Measurements from ENCODE around the gene SLC4A5. TPM values are rescaled to one million over a fixed set of nuclear protein-coding genes. Genes with fewer than 3 reads are reported as not detected.

Gene SLC4A5
- polyA plus RNA-seq, 2 of the 4 experiments (the other 2 are of a cell fraction) = 0.50 to 1.1 TPM

DNA sequence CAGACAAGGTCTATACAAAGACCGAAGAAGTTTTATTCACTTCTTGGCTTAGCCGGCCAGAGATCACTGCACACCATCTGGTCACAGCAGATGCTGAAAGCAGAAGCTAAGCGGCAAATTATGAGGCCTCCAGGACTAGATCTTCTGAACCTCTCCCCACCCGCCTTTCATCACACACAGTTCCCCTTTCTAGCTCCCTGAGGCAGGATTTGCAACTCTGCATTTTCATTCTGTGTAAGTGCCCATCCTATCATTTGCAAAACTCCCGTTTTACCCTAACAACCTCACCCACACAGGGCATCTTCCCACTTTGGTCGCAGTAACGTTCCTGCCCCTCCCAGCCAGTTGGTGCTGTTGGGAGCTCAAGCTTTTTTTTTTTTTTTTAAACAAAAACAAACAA, 161.5 kb downstream of the SLC4A5 start:
- TF ChIP-seq MAFK (IDR thresholded peaks at IDR 0.05; ENCODE audit: partially characterized antibody) = peak; percentile 47
- TF ChIP-seq HOXB5 (CRISPR knock-in tag; IDR thresholded peaks at IDR 0.05) = no peak
- Histone ChIP-seq H3K4me3 (no peak overlapping the region), H3K4me2 (no peak overlapping the region), H3K27ac (no peak overlapping the region), H3K4me1 (peaks cover 12% of the 10 kb centered on the region; the same call in 2 of the 3 replicates), H3K9me3 (no peaks in the 10 kb centered on the region)
- 66% methylated on average over 7 of the region's 7 CpGs for WGBS (ENCODE audit: missing lambda C conversion rate)
- no peak for ATAC-seq
- POLR2A ChIA-PET = interaction anchor here (1.2 kb wide), 1 partner anchor 17 kb away, joined by 3 read pairs; the partner anchor contains the start of gene MTHFD2
- DNase-seq (ENCODE audit: low read depth in 1 of 2, low spot score in 1 of 2) = no peak
- no peak for FAIRE-seq
- CTCF ChIA-PET = interaction anchor here (0.6 to 2.4 kb wide), 4 partner anchors 15 to 631 kb away, joined by 3 to 16 read pairs (median 4); partner anchors contain the start of genes BOLA3 and MTHFD2

DNA sequence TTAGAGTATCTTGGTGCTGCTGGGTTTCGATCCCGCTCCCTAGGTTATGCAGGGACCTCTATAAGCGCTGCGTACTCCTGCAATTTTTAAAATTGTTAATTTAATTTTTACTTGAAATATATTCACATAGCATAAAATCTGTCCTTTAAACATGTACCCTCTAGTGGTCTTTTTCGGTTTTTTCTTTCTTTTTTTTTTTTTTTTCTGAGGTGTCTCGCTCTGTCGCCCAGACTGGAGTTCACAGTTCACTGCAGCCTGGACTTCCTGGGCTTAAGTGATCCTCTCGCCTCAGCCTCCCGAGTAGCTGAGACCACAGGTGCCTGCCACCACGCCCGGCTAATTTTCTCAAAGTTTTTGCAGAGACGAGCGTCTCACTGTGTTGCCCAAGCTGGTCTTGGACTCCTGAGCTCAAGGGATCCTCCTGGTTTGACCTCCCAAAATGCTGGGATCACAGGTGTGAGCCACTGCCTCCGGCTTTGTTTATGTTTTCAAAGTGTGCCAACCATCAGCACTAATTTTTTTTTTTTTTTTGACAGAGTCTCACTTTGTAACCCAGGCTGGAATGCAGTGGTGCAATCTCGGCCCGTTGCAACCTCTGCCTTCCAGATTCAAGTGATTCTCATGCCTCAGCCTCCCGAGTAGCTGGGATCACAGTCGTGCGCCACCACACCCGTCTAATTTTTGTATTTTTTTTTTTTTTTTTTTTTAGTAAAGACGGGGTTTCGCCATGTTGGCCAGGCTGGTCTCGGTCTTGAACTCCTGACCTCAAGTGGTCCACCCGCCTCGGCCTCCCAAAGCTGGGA, 164.0 kb downstream of the SLC4A5 start:
- Histone ChIP-seq H3K4me3 (peak overlapping the region; percentile 85), H3K27ac (peak overlapping the region; percentile 67 to 92), H3K9me3 (no peaks in the 10 kb centered on the region), H3K4me1 (peaks cover 12% of the 10 kb centered on the region; the same call in 2 of the 3 replicates), H3K4me2 (peak overlapping the region; percentile 77)
- no peak for DNase-seq (ENCODE audit: low read depth in 1 of 2, low spot score in 1 of 2)
- POLR2A ChIA-PET = interaction anchor here (0.7 to 2.2 kb wide), 18 partner anchors 9 to 351 kb away, joined by 3 to 29 read pairs (median 5); partner anchors contain the start of genes MTHFD2 and STAMBP
- TF ChIP-seq HOXB13 (CRISPR knock-in tag; IDR thresholded peaks at IDR 0.05; ENCODE audit: low read depth) (no peak), JUN (IDR thresholded peaks at IDR 0.05) (peak in 1 of 2 experiments; percentile 66; a peak in 1 of 5 replicates), POLR2A (IDR thresholded peaks at IDR 0.05; ENCODE audit: low read length) (peak; percentile 68; the same call in 1 of the 2 replicates), BCL3 (IDR thresholded peaks at IDR 0.05) (0 out of 3 replicates have a peak, but pooled peaks have one; percentile 22)
- CTCF ChIA-PET = interaction anchor here (0.7 to 3.3 kb wide), 13 partner anchors 9 to 1515 kb away, joined by 3 to 22 read pairs (median 5); no protein-coding TSS in a partner anchor
- 44% methylated on average over 25 of the region's 25 CpGs for WGBS (ENCODE audit: missing lambda C conversion rate)
- peak in 1 of 2 experiments; percentile 49; a peak in 3 of 6 replicates for ATAC-seq
- no peak for FAIRE-seq

- Histone ChIP-seq H3K4me3 (peak within 1 kb of the TSS; percentile 85), H3K9me3 (no peaks in the 10 kb centered on the region), H3K4me1 (peaks cover 12% of the 10 kb centered on the region; the same call in 2 of the 3 replicates), H3K4me2 (peak within 1 kb of the TSS; percentile 89), H3K27ac (peak within 1 kb of the TSS; percentile 92 to 95)
- ChIA-PET POLR2A (interaction anchor here (0.7 to 2.2 kb wide), 21 partner anchors 9 to 351 kb away, joined by 3 to 29 read pairs (median 5); partner anchors contain the start of genes MTHFD2 and STAMBP), CTCF (interaction anchor here (0.6 to 3.3 kb wide), 14 partner anchors 10 to 1514 kb away, joined by 3 to 22 read pairs (median 4); partner anchors contain the start of gene MTHFD2)
- DNase-seq (ENCODE audit: low read depth in 1 of 2, low spot score in 1 of 2) (peak; percentile 96 to 99), ATAC-seq (peak; percentile 98 to 99), FAIRE-seq (peak; percentile 84)
- 2% methylated on average over 42 of the region's 84 CpGs for WGBS (ENCODE audit: missing lambda C conversion rate)
- TF ChIP-seq, protein P1, sequence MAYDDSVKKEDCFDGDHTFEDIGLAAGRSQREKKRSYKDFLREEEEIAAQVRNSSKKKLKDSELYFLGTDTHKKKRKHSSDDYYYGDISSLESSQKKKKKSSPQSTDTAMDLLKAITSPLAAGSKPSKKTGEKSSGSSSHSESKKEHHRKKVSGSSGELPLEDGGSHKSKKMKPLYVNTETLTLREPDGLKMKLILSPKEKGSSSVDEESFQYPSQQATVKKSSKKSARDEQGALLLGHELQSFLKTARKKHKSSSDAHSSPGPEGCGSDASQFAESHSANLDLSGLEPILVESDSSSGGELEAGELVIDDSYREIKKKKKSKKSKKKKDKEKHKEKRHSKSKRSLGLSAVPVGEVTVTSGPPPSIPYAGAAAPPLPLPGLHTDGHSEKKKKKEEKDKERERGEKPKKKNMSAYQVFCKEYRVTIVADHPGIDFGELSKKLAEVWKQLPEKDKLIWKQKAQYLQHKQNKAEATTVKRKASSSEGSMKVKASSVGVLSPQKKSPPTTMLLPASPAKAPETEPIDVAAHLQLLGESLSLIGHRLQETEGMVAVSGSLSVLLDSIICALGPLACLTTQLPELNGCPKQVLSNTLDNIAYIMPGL (CRISPR knock-in tag; IDR thresholded peaks at IDR 0.05; ENCODE audit: borderline replicate concordance) = peak; percentile 87; the same call in 1 of the 2 replicates
- TF ChIP-seq GATA3 (IDR thresholded peaks at IDR 0.05; ENCODE audit: borderline replicate concordance) = peak; percentile 56; the same call in 1 of the 2 replicates
- TF ChIP-seq NR3C1 (IDR thresholded peaks at IDR 0.05) = no peak
- TF ChIP-seq REST (IDR thresholded peaks at IDR 0.05) = peak; percentile 88
- peak; percentile 52 for TF ChIP-seq MAFK (IDR thresholded peaks at IDR 0.05; ENCODE audit: partially characterized antibody)
- no peak for TF ChIP-seq MYC (IDR thresholded peaks at IDR 0.05; ENCODE audit: borderline replicate concordance, low read length)
- no peak for TF ChIP-seq EHMT2 (IDR thresholded peaks at IDR 0.05; ENCODE audit: low read depth)
- no peak for TF ChIP-seq RFX5 (IDR thresholded peaks at IDR 0.05)
- TF ChIP-seq, protein P2, sequence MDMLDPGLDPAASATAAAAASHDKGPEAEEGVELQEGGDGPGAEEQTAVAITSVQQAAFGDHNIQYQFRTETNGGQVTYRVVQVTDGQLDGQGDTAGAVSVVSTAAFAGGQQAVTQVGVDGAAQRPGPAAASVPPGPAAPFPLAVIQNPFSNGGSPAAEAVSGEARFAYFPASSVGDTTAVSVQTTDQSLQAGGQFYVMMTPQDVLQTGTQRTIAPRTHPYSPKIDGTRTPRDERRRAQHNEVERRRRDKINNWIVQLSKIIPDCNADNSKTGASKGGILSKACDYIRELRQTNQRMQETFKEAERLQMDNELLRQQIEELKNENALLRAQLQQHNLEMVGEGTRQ (IDR thresholded peaks at IDR 0.05) = no peak
- no peak for TF ChIP-seq RAD21 (conservative IDR thresholded peaks at IDR 0.05 in 1 of 2, IDR thresholded peaks at IDR 0.05 in 1 of 2)
- peak; percentile 92 for TF ChIP-seq CHD2 (IDR thresholded peaks at IDR 0.05; ENCODE audit: low read length, partially characterized antibody)
- TF ChIP-seq BCL3 (IDR thresholded peaks at IDR 0.05) = peak; percentile 94
- TF ChIP-seq RNF2 (IDR thresholded peaks at IDR 0.05; ENCODE audit: borderline replicate concordance, low read depth) = no peak; the same call in 1 of the 2 replicates
Measured at GRCh38 chr2:74178211-74179062, 164.8 kb downstream of the SLC4A5 start, which contains the start of gene MOB1A. TSS of gene MOB1A (minus strand) at chr2:74178879. CDS start at chr2:74178674, 205 bp downstream.

Data from A549 (cell line).